K562 (cell line): ENCODE results near the gene COX7A1. TPM values are rescaled to one million over a fixed set of nuclear protein-coding genes. Genes with fewer than 3 reads are reported as not detected.

Source experiments
- ADNP ChIP-seq: fragments of 200-800 bp; sonication (Bioruptor generic); IDR thresholded peaks from 2 replicates; pipeline ENCODE4 v1.6.1; 2016; ENCODE audit warnings: missing genetic modification characterization, missing compliant biosample characterization
- CEBPB ChIP-seq: fragments of 450-650 bp; IDR thresholded peaks from 2 replicates; pipeline ENCODE4 v1.6.1; 2016; ENCODE audit warnings: missing genetic modification characterization, missing compliant biosample characterization
- FOXK2 ChIP-seq, 2 experiments: fragments of 450-650 bp; IDR thresholded peaks in 1 of 2; conservative IDR thresholded peaks in 1 of 2; 2 replicates each; pipeline ENCODE4 v1.6.1; 2016; ENCODE audit warnings: low read depth in 2 of 2, mild to moderate bottlenecking in 1 of 2
- KDM1A ChIP-seq, 2 experiments: fragments of 450-650 bp; IDR thresholded peaks; 2 replicates each; pipeline ENCODE4 v1.6.1; 2016; ENCODE audit warnings: mild to moderate bottlenecking in 2 of 2
- L3MBTL2 ChIP-seq: fragments of 450-650 bp; IDR thresholded peaks from 2 replicates; pipeline ENCODE4 v1.6.1; 2016; ENCODE audit warnings: mild to moderate bottlenecking, moderate library complexity
- MBD1 ChIP-seq: fragments of 250-450 bp; sonication (Bioruptor Pico); IDR thresholded peaks from 2 replicates; pipeline ENCODE4 v1.8.0; 2022; ENCODE audit warnings: inconsistent platforms
- NCOA6 ChIP-seq: fragments of 450-650 bp; IDR thresholded peaks from 2 replicates; pipeline ENCODE4 v1.6.1; 2017; ENCODE audit warnings: mild to moderate bottlenecking
- NELFE ChIP-seq: IDR thresholded peaks from 2 replicates; pipeline ENCODE4 v1.6.1; 2011; ENCODE audit warnings: mild to moderate bottlenecking; ENCODE audit not compliant: insufficient read depth, insufficient read length
- NFYB ChIP-seq: IDR thresholded peaks from 2 replicates; pipeline ENCODE4 v1.6.1; 2011; ENCODE audit warnings: mild to moderate bottlenecking, moderate library complexity; ENCODE audit not compliant: insufficient read length; ENCODE audit errors: extremely low read depth
- PCBP2 ChIP-seq: fragments of 200-400 bp; formaldehyde crosslinking; IDR thresholded peaks from 2 replicates; pipeline ENCODE4 v1.6.1; 2018; ENCODE audit warnings: low read length, low read depth, mild to moderate bottlenecking, moderate library complexity; ENCODE audit not compliant: poor library complexity, severe bottlenecking
- PKNOX1 ChIP-seq: fragments of 450-650 bp; IDR thresholded peaks from 2 replicates; pipeline ENCODE4 v1.6.1; 2016
- STAG1 ChIP-seq: sonication (generic); formaldehyde crosslinking; IDR thresholded peaks from 2 replicates; pipeline ENCODE4 v1.5.0; 2020; ENCODE audit warnings: missing genetic modification reagents, borderline replicate concordance
- USF2 ChIP-seq: sonication (generic); formaldehyde crosslinking; IDR thresholded peaks from 2 replicates; pipeline ENCODE4 v1.5.0; 2020; ENCODE audit warnings: missing genetic modification reagents
- ZNF263 ChIP-seq: sonication (generic); formaldehyde crosslinking; IDR thresholded peaks from 2 replicates; pipeline ENCODE4 v1.8.0; 2022; ENCODE audit warnings: mild to moderate bottlenecking, missing genetic modification reagents, borderline replicate concordance
- ZNF347 ChIP-seq: fragments of 450-650 bp; formaldehyde crosslinking; IDR thresholded peaks from 2 replicates; pipeline ENCODE4 v1.4.0; 2020; ENCODE audit warnings: low read depth, mild to moderate bottlenecking, moderate library complexity
- ZNF444 ChIP-seq: fragments of 250-450 bp; sonication (Bioruptor Pico); IDR thresholded peaks from 2 replicates; pipeline ENCODE4 v1.4.0; 2020; ENCODE audit warnings: mild to moderate bottlenecking, moderate library complexity
- ZNF592 ChIP-seq: fragments of 450-650 bp; IDR thresholded peaks from 2 replicates; pipeline ENCODE4 v1.6.1; 2017; ENCODE audit warnings: antibody characterized with exemption, mild to moderate bottlenecking
- polyA plus RNA-seq, 8 experiments: library from polyadenylated mRNA; depleted of rRNA in 4 of 8; stranded (reverse) in 5 of 8; unstranded in 3 of 8; fragments of >200 nt; fragmentation: Nextera tagmentation in 2 of 8; fragmentation: Illumina TruSeq in 1 of 8; extraction: Ambion mirVana in 2 of 8; extraction: Trizol in 1 of 8; gene quantifications; 2 replicates each; pipeline versions ENCODE4 v1.2.1 to v1.2.3, GENCODE V29; 2011 to 2014; ENCODE audit warnings: inconsistent platforms in 1 of 8, missing spikeins in 1 of 8
- total RNA-seq, 7 experiments: library from RNA; depleted of rRNA in 6 of 7; stranded (reverse); fragments of >200 nt in 6 of 7; fragmentation: Illumina TruSeq in 2 of 7; extraction: Trizol in 2 of 7; gene quantifications; 2 replicates each; pipeline versions ENCODE4 v1.2.1 to v1.2.3, GENCODE V29; 2011 to 2021; ENCODE audit warnings: low replicate concordance in 1 of 7

Gene COX7A1
- total and polyA plus RNA-seq, 9 of the 15 experiments (the other 6 are each of a cell fraction or from before 2014, with no cell fraction given) = 0.08 TPM; not detected in 8

GRCh38 chr19:36139473-36140303, 12.6 kb downstream of the COX7A1 start, which contains the start of gene CAPNS1 (continued):
- no peak for TF ChIP-seq STAG1
- TF ChIP-seq ZNF444 = no peak
- no peak for TF ChIP-seq NCOA6
- no peak; a peak in 2 of 4 replicates for TF ChIP-seq KDM1A (IDR thresholded peaks at IDR 0.05)
- peak; percentile 4; the same call in 1 of the 2 replicates for TF ChIP-seq PKNOX1
- TF ChIP-seq USF2 = no peak
- no peak for TF ChIP-seq CEBPB (tag)
- TF ChIP-seq PCBP2 = no peak
- no peak for TF ChIP-seq ADNP
- TF ChIP-seq ZNF592 = no peak
- TF ChIP-seq FOXK2 (conservative IDR thresholded peaks at IDR 0.05 in 1 of 2, IDR thresholded peaks at IDR 0.05 in 1 of 2; ENCODE audit: low read depth in 2 of 2) = 0 out of 4 replicates have a peak, but pooled peaks have one; percentile 21 to 35
- TF ChIP-seq L3MBTL2 = peak; percentile 85
- TF ChIP-seq ZNF347 (CRISPR knock-in tag) = no peak
- TF ChIP-seq MBD1 (CRISPR knock-in tag) = no peak
- TF ChIP-seq ZNF263 = no peak
- TF ChIP-seq NELFE = no peak
- no peak for TF ChIP-seq NFYB
